GM12878 (cell line): ENCODE results near the gene NUAK2.

Source experiments
- ELK1 ChIP-seq: IDR thresholded peaks from 2 replicates; pipeline ENCODE4 v1.6.1; 2012; ENCODE audit warnings: low read depth, low read length, improper control_type of control experiment
- MEF2A ChIP-seq: IDR thresholded peaks from 2 replicates; pipeline ENCODE4 v1.6.1; 2011; ENCODE audit warnings: low read depth, mild to moderate bottlenecking, low read length, moderate library complexity; ENCODE audit not compliant: insufficient read depth

DNA sequence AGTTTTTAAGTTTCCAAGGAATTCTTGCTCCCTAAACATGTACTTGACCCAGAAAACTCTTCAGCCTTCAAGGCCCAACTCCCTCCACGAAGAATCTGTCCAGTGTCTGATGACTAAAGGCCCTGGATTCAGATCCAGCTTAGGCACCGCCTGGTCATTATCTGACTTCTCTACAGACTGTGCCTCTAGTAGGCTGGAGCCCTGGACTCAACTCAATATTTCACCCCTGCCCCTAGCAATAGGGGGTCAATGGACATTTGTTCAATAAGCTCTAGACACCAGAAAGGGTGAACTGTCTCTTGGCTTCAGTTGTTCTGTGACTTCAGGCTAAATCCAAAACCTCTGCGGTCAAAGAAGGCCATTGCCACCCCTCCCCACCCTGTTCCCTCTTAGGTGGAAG is 34.5 kb downstream of the NUAK2 start:
- TF ChIP-seq ELK1 (no peak), MEF2A (no peak)
